ENCODE measurements around the gene PIK3CD. TPM values are rescaled to one million over a fixed set of nuclear protein-coding genes. Genes with fewer than 3 reads are reported as not detected.

The PIK3CD gene
- total and polyA plus RNA-seq, 4 donors, result 5.2 to 21.0 (median 11.7) TPM

DNA sequence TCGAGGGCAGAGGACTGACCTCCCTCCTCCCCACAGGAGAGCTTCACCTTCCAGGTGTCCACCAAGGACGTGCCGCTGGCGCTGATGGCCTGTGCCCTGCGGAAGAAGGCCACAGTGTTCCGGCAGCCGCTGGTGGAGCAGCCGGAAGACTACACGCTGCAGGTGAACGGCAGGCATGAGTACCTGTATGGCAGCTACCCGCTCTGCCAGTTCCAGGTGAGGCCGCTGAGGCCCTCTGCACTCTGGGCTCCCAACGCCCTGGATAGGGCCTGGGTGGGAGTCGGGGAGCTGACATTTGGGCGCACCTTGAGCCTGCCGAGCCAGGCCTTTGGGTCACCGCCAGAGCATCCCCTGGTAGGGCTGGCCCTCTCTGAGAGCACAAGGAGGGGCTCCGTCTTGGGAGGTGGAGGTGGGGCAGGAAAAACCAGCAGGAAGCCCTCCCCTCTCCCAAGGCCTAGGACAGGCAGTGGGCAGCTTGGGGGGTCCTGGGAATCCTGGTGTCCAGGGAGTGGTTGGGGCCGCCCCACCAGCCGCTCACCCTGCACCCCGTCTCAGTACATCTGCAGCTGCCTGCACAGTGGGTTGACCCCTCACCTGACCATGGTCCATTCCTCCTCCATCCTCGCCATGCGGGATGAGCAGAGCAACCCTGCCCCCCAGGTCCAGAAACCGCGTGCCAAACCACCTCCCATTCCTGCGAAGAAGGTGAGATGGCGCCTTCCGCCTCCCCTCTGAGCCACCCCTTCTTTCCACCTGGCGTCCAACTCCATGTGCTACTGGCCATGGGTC lies 65.1 kb downstream of the PIK3CD start:
- WGBS, 2 donors, result 95 to 96% methylated on average over 29 of the region's 29 CpGs
- Histone ChIP-seq H3K27me3 (ENCODE audit: control insufficient read depth in 1 of 2, insufficient read depth in 2 of 2, low read length in 1 of 2) (no peaks in the 10 kb centered on the region), H3K4me1 (ENCODE audit: control insufficient read depth in 1 of 2, insufficient read depth in 2 of 2, low read length in 2 of 2) (no peaks in the 10 kb centered on the region), H3K36me3 (ENCODE audit: control insufficient read depth in 1 of 2, insufficient read depth in 2 of 2, low read length in 1 of 2) (no peaks in the 10 kb centered on the region), H3K4me3 (ENCODE audit: low read length in 2 of 2) (no peak overlapping the region), H3K27ac (ENCODE audit: low read depth in 1 of 2, low read length in 2 of 2) (no peak overlapping the region), H3K9me3 (ENCODE audit: control insufficient read depth, low read length) (no peaks in the 10 kb centered on the region)
- ATAC-seq (ENCODE audit: low FRiP score), result no peak
- intact Hi-C loops (cut with DNase I), result no loop called here
- no peak for DNase-seq

DNA sequence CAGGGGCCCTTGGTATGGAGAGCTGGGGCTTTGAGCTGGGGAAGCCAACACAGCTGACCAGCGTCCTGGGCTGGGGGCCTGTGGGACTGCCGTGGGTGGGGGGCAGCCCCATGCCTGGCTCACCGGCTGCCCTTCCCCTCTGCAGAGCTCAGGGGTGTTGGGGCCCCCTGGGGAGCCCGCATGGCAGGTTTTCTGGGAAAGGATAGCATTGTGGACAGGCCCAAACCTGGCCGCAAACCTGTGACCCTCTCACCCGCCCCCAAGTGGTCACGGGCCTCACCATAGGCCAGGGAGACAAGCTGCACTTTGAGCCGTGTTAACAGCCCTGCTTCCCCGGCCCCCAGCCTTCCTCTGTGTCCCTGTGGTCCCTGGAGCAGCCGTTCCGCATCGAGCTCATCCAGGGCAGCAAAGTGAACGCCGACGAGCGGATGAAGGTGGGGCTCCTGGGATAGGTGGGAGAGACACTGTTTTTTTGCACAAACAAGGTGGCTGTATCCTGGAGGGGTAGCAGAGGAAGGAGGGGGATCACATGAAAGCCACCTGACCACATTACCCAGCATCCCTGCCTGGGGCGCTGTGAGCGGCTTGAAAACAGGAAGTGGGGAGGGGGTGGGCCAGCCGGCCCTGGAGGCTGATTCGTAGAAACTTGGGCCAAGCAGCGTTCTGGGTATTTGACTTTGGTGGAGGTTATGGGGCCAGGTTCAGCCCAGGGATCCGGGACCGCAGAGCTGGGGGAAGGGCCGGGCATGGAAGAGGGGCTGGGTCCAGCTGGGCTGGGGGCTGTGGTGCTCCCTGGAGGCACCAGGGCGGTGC lies 65.9 kb downstream of the PIK3CD start:
- DNase-seq (peak in 1 of 2 donors; percentile 88), ATAC-seq (ENCODE audit: low FRiP score) (no peak)
- 52 to 63% methylated on average over 25 of the region's 25 CpGs for WGBS, 2 donors
- H3K27me3 ChIP-seq (ENCODE audit: control insufficient read depth in 1 of 2, insufficient read depth in 2 of 2, low read length in 1 of 2), result no peaks in the 10 kb centered on the region
- no peaks in the 10 kb centered on the region for H3K9me3 ChIP-seq (ENCODE audit: control insufficient read depth, low read length)
- no peaks in the 10 kb centered on the region for H3K4me1 ChIP-seq (ENCODE audit: control insufficient read depth in 1 of 2, insufficient read depth in 2 of 2, low read length in 2 of 2)
- no peaks in the 10 kb centered on the region for H3K36me3 ChIP-seq (ENCODE audit: control insufficient read depth in 1 of 2, insufficient read depth in 2 of 2, low read length in 1 of 2)
- no peak overlapping the region for H3K4me3 ChIP-seq (ENCODE audit: low read length in 2 of 2)
- no peak overlapping the region for H3K27ac ChIP-seq (ENCODE audit: low read depth in 1 of 2, low read length in 2 of 2)
- intact Hi-C loops (cut with DNase I), result no loop called here

DNA sequence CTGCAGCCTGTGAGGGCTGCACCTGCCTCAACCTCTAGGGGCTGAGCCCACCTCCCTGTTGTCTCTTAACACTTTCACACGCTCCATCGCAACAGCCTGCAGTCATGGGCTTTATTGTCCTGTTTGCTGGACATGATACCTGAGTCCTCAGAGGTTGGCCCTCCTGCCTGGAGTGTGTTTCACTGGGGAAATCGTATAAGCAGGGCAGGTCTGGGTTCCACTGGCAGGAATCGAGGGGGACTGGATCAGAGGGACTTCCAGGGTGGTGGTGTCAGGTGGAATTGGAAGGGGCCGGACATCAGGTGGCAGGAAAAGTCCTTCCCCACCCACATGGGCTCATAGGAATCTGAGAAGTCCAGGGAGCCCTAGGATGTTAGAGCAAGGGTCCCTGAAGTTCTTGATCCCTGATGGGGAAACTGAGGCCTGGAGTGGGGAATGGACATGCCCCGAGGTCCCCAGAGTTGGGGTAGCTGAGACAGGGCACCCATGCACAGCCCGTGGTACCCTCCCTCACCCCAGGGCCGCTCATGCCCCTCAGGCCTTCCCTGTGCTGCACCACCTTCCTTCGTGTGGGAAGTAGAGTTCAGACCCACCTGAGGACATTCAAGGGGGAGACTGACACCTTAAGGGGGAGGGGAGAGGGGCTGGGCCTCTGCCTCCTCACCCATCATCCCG lies 66.6 kb downstream of the PIK3CD start:
- no peaks in the 10 kb centered on the region for H3K4me1 ChIP-seq (ENCODE audit: control insufficient read depth in 1 of 2, insufficient read depth in 2 of 2, low read length in 2 of 2)
- no peaks in the 10 kb centered on the region for H3K27me3 ChIP-seq (ENCODE audit: control insufficient read depth in 1 of 2, insufficient read depth in 2 of 2, low read length in 1 of 2)
- H3K9me3 ChIP-seq (ENCODE audit: control insufficient read depth, low read length), result no peaks in the 10 kb centered on the region
- no peaks in the 10 kb centered on the region for H3K36me3 ChIP-seq (ENCODE audit: control insufficient read depth in 1 of 2, insufficient read depth in 2 of 2, low read length in 1 of 2)
- DNase-seq (no peak), ATAC-seq (ENCODE audit: low FRiP score) (no peak)
- whole genome bisulfite sequencing, 2 donors, result 89 to 92% methylated on average over 10 of the region's 10 CpGs
- intact Hi-C loops (cut with DNase I), result no loop called here
- H3K4me3 ChIP-seq (ENCODE audit: low read length in 2 of 2), result no peak overlapping the region
- no peak overlapping the region for H3K27ac ChIP-seq (ENCODE audit: low read depth in 1 of 2, low read length in 2 of 2)

- intact Hi-C loops (cut with DNase I), result loop anchor here in 1 of 2 donors (10.0 kb wide), 1 partner anchor 145 kb away; no protein-coding TSS in a partner anchor
- no peak overlapping the region for H3K27ac ChIP-seq (ENCODE audit: low read depth in 1 of 2, low read length in 2 of 2)
- no peaks in the 10 kb centered on the region for H3K27me3 ChIP-seq (ENCODE audit: control insufficient read depth in 1 of 2, insufficient read depth in 2 of 2, low read length in 1 of 2)
- 89 to 91% methylated on average over 36 of the region's 36 CpGs for WGBS, 2 donors
- no peaks in the 10 kb centered on the region for H3K4me1 ChIP-seq (ENCODE audit: control insufficient read depth in 1 of 2, insufficient read depth in 2 of 2, low read length in 2 of 2)
- no peaks in the 10 kb centered on the region for H3K9me3 ChIP-seq (ENCODE audit: control insufficient read depth, low read length)
- H3K36me3 ChIP-seq (ENCODE audit: control insufficient read depth in 1 of 2, insufficient read depth in 2 of 2, low read length in 1 of 2), result peaks cover 0 to 3% of the 10 kb centered on the region in 2 donors
- no peak for DNase-seq
- no peak for ATAC-seq (ENCODE audit: low FRiP score)
- no peak overlapping the region for H3K4me3 ChIP-seq (ENCODE audit: low read length in 2 of 2)
Observed at GRCh38 chr1:9719978-9720722, 68.6 kb downstream of the PIK3CD start.

DNA sequence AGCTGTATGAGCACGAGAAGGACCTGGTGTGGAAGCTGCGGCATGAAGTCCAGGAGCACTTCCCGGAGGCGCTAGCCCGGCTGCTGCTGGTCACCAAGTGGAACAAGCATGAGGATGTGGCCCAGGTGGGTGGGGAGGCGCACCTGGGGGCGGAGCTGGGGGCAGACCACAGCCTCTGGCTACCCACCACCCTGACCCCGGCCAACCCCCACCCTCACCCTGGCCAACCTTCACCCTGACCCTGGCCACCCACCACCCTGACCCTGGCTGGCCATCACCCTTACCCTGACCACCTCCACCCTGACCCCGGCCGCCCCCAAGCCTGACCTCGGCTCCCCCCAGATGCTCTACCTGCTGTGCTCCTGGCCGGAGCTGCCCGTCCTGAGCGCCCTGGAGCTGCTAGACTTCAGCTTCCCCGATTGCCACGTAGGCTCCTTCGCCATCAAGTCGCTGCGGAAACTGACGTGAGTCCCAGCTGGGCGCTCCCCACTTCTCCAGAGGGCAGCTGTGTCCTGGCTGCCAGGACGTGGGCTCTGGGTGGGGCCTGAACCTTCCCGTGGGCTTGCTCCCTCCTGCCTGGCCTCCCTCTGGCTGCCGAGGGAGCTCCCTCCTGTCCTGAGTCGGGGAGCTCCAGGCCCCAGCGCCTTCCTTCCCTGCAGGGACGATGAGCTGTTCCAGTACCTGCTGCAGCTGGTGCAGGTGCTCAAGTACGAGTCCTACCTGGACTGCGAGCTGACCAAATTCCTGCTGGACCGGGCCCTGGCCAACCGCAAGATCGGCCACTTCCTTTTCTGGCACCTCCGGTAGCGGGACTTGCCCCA lies 69.5 kb downstream of the PIK3CD start:
- intact Hi-C loops (cut with DNase I), result loop anchor here in 1 of 2 donors (10.0 kb wide), 1 partner anchor 144 kb away; no protein-coding TSS in a partner anchor
- H3K36me3 ChIP-seq (ENCODE audit: control insufficient read depth in 1 of 2, insufficient read depth in 2 of 2, low read length in 1 of 2), result peaks cover 0 to 3% of the 10 kb centered on the region in 2 donors
- H3K4me3 ChIP-seq (ENCODE audit: low read length in 2 of 2), result no peak overlapping the region
- H3K27ac ChIP-seq (ENCODE audit: low read depth in 1 of 2, low read length in 2 of 2), result no peak overlapping the region
- WGBS, 2 donors, result 92% methylated on average over 34 of the region's 34 CpGs
- ATAC-seq (ENCODE audit: low FRiP score) (no peak), DNase-seq (no peak)
- H3K27me3 ChIP-seq (ENCODE audit: control insufficient read depth in 1 of 2, insufficient read depth in 2 of 2, low read length in 1 of 2), result no peaks in the 10 kb centered on the region
- no peaks in the 10 kb centered on the region for H3K9me3 ChIP-seq (ENCODE audit: control insufficient read depth, low read length)
- no peaks in the 10 kb centered on the region for H3K4me1 ChIP-seq (ENCODE audit: control insufficient read depth in 1 of 2, insufficient read depth in 2 of 2, low read length in 2 of 2)

DNA sequence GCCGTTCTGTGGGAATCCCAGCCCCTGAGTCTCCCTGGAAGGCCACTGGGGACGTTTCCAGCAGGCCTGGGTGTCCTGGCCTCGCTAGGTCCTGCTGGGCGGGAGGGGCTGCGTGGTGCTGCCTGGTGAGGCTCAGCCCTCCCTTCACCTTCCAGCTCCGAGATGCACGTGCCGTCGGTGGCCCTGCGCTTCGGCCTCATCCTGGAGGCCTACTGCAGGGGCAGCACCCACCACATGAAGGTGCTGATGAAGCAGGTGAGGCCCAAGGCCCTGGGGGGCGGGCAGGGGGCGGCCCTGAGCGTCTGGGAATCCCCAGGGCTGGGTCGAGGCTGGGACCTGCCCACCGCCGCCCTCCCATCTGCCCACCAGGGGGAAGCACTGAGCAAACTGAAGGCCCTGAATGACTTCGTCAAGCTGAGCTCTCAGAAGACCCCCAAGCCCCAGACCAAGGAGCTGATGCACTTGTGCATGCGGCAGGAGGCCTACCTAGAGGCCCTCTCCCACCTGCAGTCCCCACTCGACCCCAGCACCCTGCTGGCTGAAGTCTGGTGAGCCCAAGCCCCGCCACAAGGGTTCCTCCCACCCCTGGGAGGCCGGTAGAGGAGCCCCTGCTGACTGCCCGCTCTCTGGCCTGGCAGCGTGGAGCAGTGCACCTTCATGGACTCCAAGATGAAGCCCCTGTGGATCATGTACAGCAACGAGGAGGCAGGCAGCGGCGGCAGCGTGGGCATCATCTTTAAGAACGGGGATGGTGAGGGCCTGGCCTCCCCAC lies 70.3 kb downstream of the PIK3CD start:
- H3K36me3 ChIP-seq (ENCODE audit: control insufficient read depth in 1 of 2, insufficient read depth in 2 of 2, low read length in 1 of 2), result peaks cover 0 to 3% of the 10 kb centered on the region in 2 donors
- intact Hi-C loops (cut with DNase I), result loop anchor here (2.0 to 10.0 kb wide), 2 partner anchors 143 to 145 kb away; no protein-coding TSS in a partner anchor
- DNase-seq (peak in 1 of 2 donors; percentile 56), ATAC-seq (ENCODE audit: low FRiP score) (no peak)
- WGBS, 2 donors, result 71 to 73% methylated on average over 29 of the region's 29 CpGs
- H3K27me3 ChIP-seq (ENCODE audit: control insufficient read depth in 1 of 2, insufficient read depth in 2 of 2, low read length in 1 of 2), result no peaks in the 10 kb centered on the region
- no peaks in the 10 kb centered on the region for H3K9me3 ChIP-seq (ENCODE audit: control insufficient read depth, low read length)
- no peak overlapping the region for H3K27ac ChIP-seq (ENCODE audit: low read depth in 1 of 2, low read length in 2 of 2)
- H3K4me3 ChIP-seq (ENCODE audit: low read length in 2 of 2), result no peak overlapping the region
- no peaks in the 10 kb centered on the region for H3K4me1 ChIP-seq (ENCODE audit: control insufficient read depth in 1 of 2, insufficient read depth in 2 of 2, low read length in 2 of 2)

GRCh38 chr1:9722378-9722749 lies 70.8 kb downstream of the PIK3CD start:
- H3K9me3 ChIP-seq (ENCODE audit: control insufficient read depth, low read length), result no peaks in the 10 kb centered on the region
- H3K4me1 ChIP-seq (ENCODE audit: control insufficient read depth in 1 of 2, insufficient read depth in 2 of 2, low read length in 2 of 2), result no peaks in the 10 kb centered on the region
- 93 to 97% methylated on average over 10 of the region's 10 CpGs for WGBS, 2 donors
- DNase-seq, result no peak
- H3K27ac ChIP-seq (ENCODE audit: low read depth in 1 of 2, low read length in 2 of 2), result no peak overlapping the region
- no peak overlapping the region for H3K4me3 ChIP-seq (ENCODE audit: low read length in 2 of 2)
- intact Hi-C loops (cut with DNase I), result loop anchor here (2.0 to 10.0 kb wide), 2 partner anchors 142 to 144 kb away; no protein-coding TSS in a partner anchor
- ATAC-seq (ENCODE audit: low FRiP score), result no peak
- H3K27me3 ChIP-seq (ENCODE audit: control insufficient read depth in 1 of 2, insufficient read depth in 2 of 2, low read length in 1 of 2), result no peaks in the 10 kb centered on the region
- peaks cover 0 to 3% of the 10 kb centered on the region in 2 donors for H3K36me3 ChIP-seq (ENCODE audit: control insufficient read depth in 1 of 2, insufficient read depth in 2 of 2, low read length in 1 of 2)
